Activated CD4-positive, alpha-beta T cell treated with anti-CD3 and anti-CD28 coated beads, Interleukin-2, amount 50 U/mL, for 4 hours (primary cell): ENCODE data around the gene RBP4.

Experiments used
- DNase-seq, 2 experiments: peaks; one replicate each; pipeline ENCODE4 v3.0.0-alpha.2; 2020

Gene RBP4

GRCh38 chr10:93595378-93596161, 5.5 kb downstream of the RBP4 start:
- no peak for DNase-seq

GRCh38 chr10:93594518-93594917, 6.5 kb downstream of the RBP4 start:
- no peak for DNase-seq

DNA sequence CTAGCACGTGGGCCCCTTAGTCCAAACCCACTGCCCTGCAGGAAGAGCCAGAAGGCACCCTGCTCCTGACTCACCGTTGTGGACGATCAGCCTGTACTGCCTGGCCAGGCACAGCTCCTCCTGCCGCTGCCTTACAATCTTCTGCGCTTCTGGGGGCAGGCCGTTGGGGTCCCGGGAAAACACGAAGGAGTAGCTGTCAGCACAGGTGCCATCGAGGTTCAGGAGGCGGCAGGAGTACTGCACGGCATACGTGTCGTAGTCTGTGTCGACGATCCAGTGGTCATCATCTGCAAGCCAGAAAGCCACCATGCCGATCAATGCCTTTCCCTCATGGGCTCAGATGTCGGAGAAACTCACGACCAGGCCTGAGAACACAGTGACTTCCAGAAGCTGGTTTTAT, 7.3 kb downstream of the RBP4 start:
- DNase-seq = no peak

DNA sequence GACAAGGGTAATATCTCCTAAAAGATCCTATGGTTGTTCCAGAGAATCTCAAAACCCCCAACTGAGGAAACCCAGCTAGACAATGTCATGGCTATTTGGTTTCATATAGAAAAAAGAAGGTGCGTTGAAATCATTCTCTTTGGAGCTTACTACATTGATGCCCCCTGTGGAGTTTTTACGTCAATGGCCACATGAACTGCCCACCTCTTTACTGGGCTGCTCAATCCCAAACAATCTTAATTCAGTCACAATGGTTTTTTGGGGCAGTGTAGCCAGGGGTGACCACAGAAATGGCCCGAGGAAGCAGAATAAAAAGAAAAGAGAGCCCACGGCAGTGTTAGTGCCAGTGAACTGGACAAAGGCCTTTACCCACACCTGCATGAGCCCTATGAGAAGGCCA, 7.8 kb downstream of the RBP4 start:
- DNase-seq = no peak

DNA sequence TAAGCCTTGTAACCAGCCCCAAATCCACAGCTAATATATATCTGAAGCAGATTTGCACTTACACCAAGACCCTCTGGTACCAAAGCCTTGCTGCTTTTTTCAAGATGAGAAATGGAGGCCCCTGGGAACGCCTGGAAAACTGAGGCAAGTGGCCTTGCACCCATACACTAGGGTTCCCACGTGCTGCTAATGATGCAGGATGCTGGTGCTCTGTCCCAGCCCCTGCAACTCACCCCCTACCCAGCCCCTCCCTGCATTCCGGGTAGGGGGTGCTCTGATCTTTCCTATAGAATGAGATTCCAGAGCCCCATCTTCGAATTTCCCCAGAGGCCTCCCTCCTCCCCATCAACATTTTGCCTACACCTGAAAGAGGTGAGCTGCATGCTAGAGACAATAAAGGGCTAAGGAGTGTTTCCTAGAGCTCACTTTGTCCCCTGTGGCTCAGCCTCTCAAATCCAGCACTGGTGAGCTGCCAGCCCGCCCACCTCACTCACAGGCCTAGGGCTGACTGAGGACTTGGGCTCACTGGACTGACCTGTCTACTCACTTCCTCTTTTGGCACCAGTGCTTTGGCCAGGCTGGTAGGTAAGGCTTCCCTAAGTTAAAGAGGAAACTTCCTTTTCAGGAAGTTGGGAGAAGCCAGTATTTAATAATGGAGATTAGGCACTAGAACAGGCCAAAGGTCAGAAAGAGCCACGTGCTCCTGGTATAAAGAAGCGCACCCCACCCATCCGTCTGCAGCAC, 9.8 kb downstream of the RBP4 start:
- no peak for DNase-seq

DNA sequence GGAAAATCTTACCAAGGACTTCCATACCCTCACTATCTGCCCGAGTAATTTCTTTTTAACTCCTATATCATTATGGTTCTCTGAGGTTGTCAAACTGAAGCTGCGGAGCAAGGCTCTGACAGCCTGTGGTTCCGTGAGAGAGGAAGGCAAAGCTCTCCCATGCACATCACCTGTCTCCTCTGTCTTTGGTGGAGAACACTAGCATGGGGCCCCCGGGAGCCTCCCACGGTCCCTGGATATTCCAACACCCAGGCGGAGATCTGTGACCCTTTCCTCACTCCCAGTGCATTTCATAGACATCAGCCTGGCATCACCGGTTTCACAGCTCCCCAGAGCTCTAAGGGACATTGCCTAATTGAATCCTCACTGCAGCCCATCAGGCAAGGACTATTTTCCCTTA, 10.4 kb downstream of the RBP4 start:
- no peak for DNase-seq

DNA sequence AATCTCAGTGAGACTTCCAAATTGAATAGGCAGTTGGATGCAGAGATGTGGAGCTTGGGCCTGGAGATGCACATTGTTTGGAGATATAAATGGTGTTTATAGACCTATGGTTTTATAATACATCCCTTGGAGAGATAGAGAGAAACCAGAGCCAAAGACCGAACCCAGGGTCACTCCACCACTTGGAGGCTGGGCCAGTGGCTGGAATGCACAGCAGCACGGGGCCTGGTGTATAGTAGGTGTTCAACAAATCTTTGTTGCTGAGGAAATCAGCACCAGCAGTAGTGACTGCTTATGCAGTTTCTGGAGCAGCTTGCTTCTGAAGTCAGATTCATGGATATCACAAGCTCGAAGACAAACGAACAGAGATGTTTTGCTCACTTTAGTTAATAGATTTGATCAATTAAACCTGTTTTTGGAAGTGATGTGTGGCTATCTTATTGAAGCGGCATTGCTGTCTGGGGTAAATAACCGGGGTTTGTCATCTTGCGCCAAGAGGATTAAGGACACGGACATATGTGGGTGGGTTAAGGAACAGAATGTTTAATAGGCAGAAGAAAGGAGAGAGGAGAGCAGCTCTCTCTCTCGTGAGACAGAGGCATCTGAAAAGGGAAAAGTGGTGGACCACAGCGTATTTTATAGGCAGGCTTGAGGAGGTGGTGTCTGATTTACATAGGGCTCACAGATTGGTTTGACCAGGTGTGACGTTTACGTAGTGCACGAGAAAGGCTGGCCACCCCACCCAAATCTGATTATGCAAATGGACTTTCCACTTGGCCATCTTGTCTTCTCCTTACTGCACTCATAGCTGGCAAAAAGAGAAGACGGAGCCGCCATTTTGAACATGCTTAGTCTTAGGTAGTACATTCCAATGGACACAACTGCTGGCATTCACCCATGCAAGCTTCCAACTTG, 11.1 kb downstream of the RBP4 start:
- DNase-seq = no peak

- DNase-seq = no peak
Measured at GRCh38 chr10:93584445-93584844, 16.6 kb downstream of the RBP4 start.

- DNase-seq = no peak
Measured at GRCh38 chr10:93580828-93581227, 20.2 kb downstream of the RBP4 start.

- DNase-seq = no peak
Measured at GRCh38 chr10:93579985-93580711, 20.9 kb downstream of the RBP4 start.

DNA sequence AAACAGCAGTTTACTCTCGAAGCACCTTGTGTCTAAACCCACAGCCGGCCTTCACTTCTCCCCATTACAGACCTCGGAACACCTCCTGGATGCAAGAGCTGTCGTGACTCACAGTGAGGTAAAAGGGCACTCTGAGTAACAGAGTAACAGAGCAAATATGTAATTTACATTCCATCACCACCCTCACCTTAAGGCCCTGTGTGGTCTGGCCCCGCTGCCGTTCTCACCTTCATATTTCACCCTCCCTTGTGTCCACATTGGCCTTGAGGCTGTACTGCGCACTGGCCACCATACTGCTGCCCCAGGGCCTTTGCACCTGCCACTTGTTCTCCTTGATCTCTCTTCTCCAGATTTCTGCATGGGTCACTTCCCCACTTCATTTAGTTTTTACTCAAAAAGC, 21.9 kb downstream of the RBP4 start:
- DNase-seq = no peak

DNA sequence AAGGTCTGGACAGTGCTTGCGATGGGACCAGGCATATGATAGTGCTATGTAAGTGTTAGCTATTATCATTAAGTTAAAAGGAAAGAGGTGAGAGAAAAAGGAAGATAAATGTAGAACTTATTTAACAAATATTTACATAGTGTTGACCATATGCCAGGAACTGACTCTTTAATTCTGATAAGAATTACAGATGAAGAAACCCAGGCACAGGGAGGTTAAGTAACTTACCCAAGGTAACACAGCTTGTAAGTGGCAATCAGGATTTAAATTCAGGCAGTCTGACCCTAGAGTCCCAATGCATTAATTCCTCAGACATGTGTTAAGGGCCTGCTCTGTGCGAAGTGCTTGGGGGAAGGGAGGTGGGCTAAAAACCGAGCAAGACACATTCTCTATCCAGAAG, 23.5 kb downstream of the RBP4 start:
- no peak for DNase-seq

DNA sequence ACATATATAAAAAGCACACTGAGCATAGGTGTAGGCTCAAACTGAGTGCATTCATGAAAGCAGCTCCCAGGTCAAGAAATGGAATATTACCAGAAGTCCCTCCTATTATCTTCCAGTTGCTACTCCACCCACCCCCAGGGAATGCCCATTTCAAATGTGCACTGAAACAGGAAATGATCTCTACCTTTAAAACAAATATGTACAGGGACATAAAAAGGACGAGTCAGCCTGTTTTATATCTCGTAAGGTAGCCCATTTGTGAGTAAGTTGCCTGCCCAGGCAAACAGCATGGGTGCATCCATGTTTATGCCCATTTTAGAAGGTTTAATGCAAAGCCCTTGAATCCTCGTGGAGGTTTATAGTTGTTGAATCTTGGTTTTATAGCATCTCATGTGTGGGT, 24.1 kb downstream of the RBP4 start:
- no peak for DNase-seq

- no peak for DNase-seq
Measured at GRCh38 chr10:93573924-93574323, 27.1 kb downstream of the RBP4 start.

DNA sequence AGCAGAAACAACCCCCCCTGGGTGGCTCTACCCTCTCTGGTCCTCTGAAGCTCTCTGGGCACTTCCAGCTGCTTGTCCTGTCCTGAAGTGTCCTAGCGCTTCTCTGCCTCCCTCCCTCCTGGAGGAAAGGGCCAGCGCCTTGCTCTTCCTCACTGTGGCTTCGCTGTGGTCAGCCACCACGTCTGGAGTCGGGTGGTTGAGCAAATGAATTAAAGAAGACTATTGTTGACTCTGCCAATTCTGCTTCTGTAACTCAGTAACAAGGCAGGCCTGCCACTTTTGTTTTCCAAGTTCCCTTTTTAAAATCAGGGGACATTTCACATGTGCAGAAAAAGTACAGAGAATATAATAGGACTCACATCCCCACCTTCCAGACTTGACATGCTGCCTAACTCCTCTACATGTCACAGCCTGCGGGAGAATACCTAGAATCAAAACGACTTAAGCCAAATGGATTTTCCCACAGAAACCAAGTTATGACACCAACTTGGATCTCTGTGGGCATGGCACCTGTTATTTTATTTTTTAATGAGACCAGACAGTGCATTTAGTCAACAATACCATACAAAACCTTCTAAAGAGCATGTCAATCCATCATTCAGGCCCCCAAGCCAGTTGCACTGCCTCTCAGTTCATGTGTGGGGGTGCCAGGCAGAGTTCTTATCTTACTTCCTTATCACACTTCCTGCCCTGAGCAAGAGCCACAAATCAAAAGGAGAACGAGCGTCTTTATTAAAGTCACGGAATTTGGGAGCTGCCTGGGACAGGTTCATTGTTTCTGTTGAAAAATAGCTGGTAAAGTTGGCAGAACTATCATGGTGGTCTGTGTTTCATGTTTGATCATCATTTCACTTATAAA, 27.8 kb downstream of the RBP4 start:
- no peak for DNase-seq

GRCh38 chr10:93572606-93573005, 28.4 kb downstream of the RBP4 start:
- DNase-seq = no peak

GRCh38 chr10:93570383-93570782, 30.7 kb downstream of the RBP4 start:
- no peak for DNase-seq

GRCh38 chr10:93568105-93568390, 33.0 kb downstream of the RBP4 start:
- DNase-seq = no peak

GRCh38 chr10:93567277-93568104, 33.5 kb downstream of the RBP4 start:
- no peak for DNase-seq

DNA sequence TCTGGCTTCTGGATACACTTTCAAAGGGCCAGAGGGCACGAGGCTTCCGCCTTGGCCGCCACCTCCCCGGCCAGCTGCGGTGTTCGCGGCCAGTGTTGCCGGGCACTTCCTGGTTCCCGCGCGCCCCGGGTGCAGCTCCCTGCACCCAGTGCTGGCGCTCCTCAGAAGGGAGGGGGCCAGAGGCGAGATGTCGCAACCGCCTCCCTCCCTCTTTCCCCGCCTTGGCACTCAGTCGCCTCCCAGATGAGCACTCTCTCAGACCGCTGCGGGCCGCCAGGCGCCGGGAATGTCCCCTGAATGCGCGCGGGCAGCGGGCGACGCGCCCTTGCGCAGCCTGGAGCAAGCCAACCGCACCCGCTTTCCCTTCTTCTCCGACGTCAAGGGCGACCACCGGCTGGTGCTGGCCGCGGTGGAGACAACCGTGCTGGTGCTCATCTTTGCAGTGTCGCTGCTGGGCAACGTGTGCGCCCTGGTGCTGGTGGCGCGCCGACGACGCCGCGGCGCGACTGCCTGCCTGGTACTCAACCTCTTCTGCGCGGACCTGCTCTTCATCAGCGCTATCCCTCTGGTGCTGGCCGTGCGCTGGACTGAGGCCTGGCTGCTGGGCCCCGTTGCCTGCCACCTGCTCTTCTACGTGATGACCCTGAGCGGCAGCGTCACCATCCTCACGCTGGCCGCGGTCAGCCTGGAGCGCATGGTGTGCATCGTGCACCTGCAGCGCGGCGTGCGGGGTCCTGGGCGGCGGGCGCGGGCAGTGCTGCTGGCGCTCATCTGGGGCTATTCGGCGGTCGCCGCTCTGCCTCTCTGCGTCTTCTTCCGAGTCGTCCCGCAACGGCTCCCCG, 34.4 kb downstream of the RBP4 start, which contains the start of gene FFAR4:
Gene FFAR4 (plus strand): TSS at position 231 of the 842 bp plus-strand sequence. CDS start 56 bp downstream, at position 287.
- DNase-seq = no peak
